ENCODE measurements around the gene PRKACA.

GRCh38 chr19:14070268-14071050, 47.1 kb downstream of the PRKACA start:
- no peak for TF ChIP-seq EZH2 (IDR thresholded peaks at IDR 0.05)
- TF ChIP-seq POLR2AphosphoS5 (IDR thresholded peaks at IDR 0.05; ENCODE audit: borderline replicate concordance, low read depth, low read length) = no peak
